GM12878 (cell line): ENCODE results near the gene TIGAR. TPM values are rescaled to one million over a fixed set of nuclear protein-coding genes. Genes with fewer than 3 reads are reported as not detected.

Source experiments
- ATAC-seq: fragments of 200-7000 bp; cut with Tn5 transposase; 3 replicates; pipeline ENCODE4 v1.9.1; 2020; ENCODE audit warnings: mild to moderate bottlenecking, moderate library complexity
- BruUV-seq: library from RNA; stranded (reverse); fragments of 400-500 nt; replicated peaks from 2 replicates; lab custom pipeline; 2021; lab: Mats Ljungman, UMichigan
- CTCF ChIA-PET: fragments of 300-600 bp; sonication (Branson Sonifier 250); formaldehyde crosslinking; extraction: SDS; loops from one replicate; lab custom pipeline; 2021; ENCODE audit warnings: inconsistent platforms; lab: Yijun Ruan, JAX
- POLR2A ChIA-PET: fragments of 350-600 bp; formaldehyde crosslinking; extraction: SDS; loops from one replicate; lab custom pipeline; 2021; ENCODE audit warnings: inconsistent platforms; lab: Charles Lee
- RAD21 ChIA-PET: fragments of 300-600 bp; sonication (Branson Sonifier 250); formaldehyde crosslinking; loops from one replicate; lab custom pipeline; 2023; ENCODE audit warnings: antibody characterized with exemption; ENCODE audit not compliant: unreplicated experiment; lab: Charles Lee
- SMC1A ChIA-PET: fragments of 300-600 bp; sonication (Branson Sonifier 250); formaldehyde crosslinking; loops from one replicate; lab custom pipeline; 2023; ENCODE audit not compliant: unreplicated experiment, uncharacterized antibody; lab: Charles Lee
- DNase-seq: peaks from one replicate; pipeline ENCODE4 v3.0.0-alpha.2; 2011; ENCODE audit warnings: low read depth, low spot score
- FAIRE-seq: peaks from 3 replicates; lab custom pipeline; 2011; peaks lifted over from hg19 to GRCh38; lab: Jason Lieb, UNC
- H2AFZ ChIP-seq: 2 replicates; pipeline ENCODE4 v1.6.0; 2011; ENCODE audit warnings: low read depth, low read length, control low read depth; ENCODE audit not compliant: control insufficient read depth
- H3K27ac ChIP-seq: 2 replicates; pipeline ENCODE4 v1.5.1; 2011; ENCODE audit warnings: control low read depth; ENCODE audit not compliant: control insufficient read depth, insufficient read depth
- H3K27me3 ChIP-seq, 2 experiments: replicated peaks in 1 of 2; 2 replicates each; pipeline versions ENCODE4 v1.6.0 to v1.6.1; 2011; ENCODE audit warnings: low read length in 1 of 2; ENCODE audit not compliant: control insufficient read depth in 2 of 2, insufficient read depth in 2 of 2
- H3K36me3 ChIP-seq, 2 experiments: 2 replicates each; pipeline ENCODE4 v1.5.1; 2011; ENCODE audit warnings: low read length in 1 of 2; ENCODE audit not compliant: control insufficient read depth in 2 of 2, insufficient read depth in 2 of 2
- H3K4me1 ChIP-seq: 2 replicates; pipeline ENCODE4 v1.6.1; 2011; ENCODE audit warnings: mild to moderate bottlenecking, low read length, moderate library complexity, mixed read lengths; ENCODE audit not compliant: control insufficient read depth, insufficient read depth
- H3K4me2 ChIP-seq: 2 replicates; pipeline ENCODE4 v1.6.0; 2011; ENCODE audit warnings: control low read depth; ENCODE audit not compliant: control insufficient read depth, insufficient read depth
- H3K4me3 ChIP-seq: fragments of 200-600 bp; sonication (generic); 2 replicates; pipeline ENCODE4 v1.5.1; 2016
- H3K79me2 ChIP-seq: 2 replicates; pipeline ENCODE4 v1.6.0; 2011; ENCODE audit warnings: low read length; ENCODE audit not compliant: control insufficient read depth, insufficient read depth
- H3K9ac ChIP-seq: 2 replicates; pipeline ENCODE4 v1.8.0; 2011; ENCODE audit warnings: low read length, control low read depth, mixed read lengths; ENCODE audit not compliant: control insufficient read depth, insufficient read depth
- H3K9me3 ChIP-seq: replicated peaks from 3 replicates; pipeline ENCODE4 v1.5.1; 2011; ENCODE audit warnings: mild to moderate bottlenecking, low read length; ENCODE audit not compliant: control insufficient read depth, insufficient read depth
- H4K20me1 ChIP-seq: 2 replicates; pipeline ENCODE4 v1.6.0; 2011; ENCODE audit not compliant: control insufficient read depth, insufficient read depth
- HDAC2 ChIP-seq: fragments of 200-600 bp; sonication (generic); IDR thresholded peaks from 2 replicates; pipeline ENCODE4 v1.6.1; 2017
- NFIC ChIP-seq: IDR thresholded peaks from 2 replicates; pipeline ENCODE4 v1.6.1; 2012; ENCODE audit warnings: low read depth, mild to moderate bottlenecking, inconsistent platforms, low read length, moderate library complexity
- NR2C1 ChIP-seq: fragments of 450-650 bp; IDR thresholded peaks from 2 replicates; pipeline ENCODE4 v1.6.1; 2017; ENCODE audit warnings: antibody characterized with exemption, mild to moderate bottlenecking, moderate library complexity
- NR2C2 ChIP-seq: IDR thresholded peaks from 2 replicates; pipeline ENCODE4 v1.6.1; 2011; ENCODE audit warnings: borderline replicate concordance, low read depth; ENCODE audit not compliant: control insufficient read depth, insufficient read length
- NR2F1 ChIP-seq: fragments of 450-650 bp; conservative IDR thresholded peaks from 2 replicates; pipeline ENCODE4 v1.6.1; 2017; ENCODE audit warnings: mild to moderate bottlenecking
- PKNOX1 ChIP-seq: fragments of 450-650 bp; IDR thresholded peaks from 2 replicates; pipeline ENCODE4 v1.6.1; 2016; ENCODE audit warnings: mild to moderate bottlenecking
- PRDM15 ChIP-seq: fragments of 450-650 bp; formaldehyde crosslinking; IDR thresholded peaks from 2 replicates; pipeline ENCODE4 v1.4.0; 2020; ENCODE audit warnings: mild to moderate bottlenecking, moderate library complexity
- RFX5 ChIP-seq: IDR thresholded peaks from 2 replicates; pipeline ENCODE4 v1.6.1; 2011; ENCODE audit warnings: low read depth, low read length, improper control_type of control experiment
- SUPT20H ChIP-seq: IDR thresholded peaks from 2 replicates; pipeline ENCODE4 v1.6.1; 2011; ENCODE audit warnings: low read depth, mild to moderate bottlenecking, low read length, moderate library complexity, borderline replicate concordance; ENCODE audit not compliant: control insufficient read depth
- TCF12 ChIP-seq: IDR thresholded peaks from 2 replicates; pipeline ENCODE4 v1.6.1; 2011; ENCODE audit warnings: low read depth, mild to moderate bottlenecking, low read length
- YBX1 ChIP-seq: fragments of 450-650 bp; IDR thresholded peaks from 2 replicates; pipeline ENCODE4 v1.6.1; 2016; ENCODE audit warnings: antibody characterized with exemption
- ZBED1 ChIP-seq: IDR thresholded peaks from 2 replicates; pipeline ENCODE4 v1.6.1; 2016; ENCODE audit warnings: borderline replicate concordance
- ZNF622 ChIP-seq: fragments of 450-650 bp; IDR thresholded peaks from 2 replicates; pipeline ENCODE4 v1.6.1; 2017; ENCODE audit warnings: mild to moderate bottlenecking, inconsistent platforms
- WGBS: methylation state at CpG from one replicate; pipeline ENCODE4 v1.1.6; 2016; ENCODE audit warnings: low lambda C conversion rate; ENCODE audit not compliant: insufficient replicate concordance, insufficient coverage; ENCODE audit errors: missing lambda C conversion rate; 5-methylcytosine and 5-hydroxymethylcytosine counted together
- in situ Hi-C: fragments of 300-500 bp; cut with MboI; formaldehyde crosslinking; loops from 9 replicates; pipeline ENCODE4 v1.14.3; 2018; ENCODE audit warnings: mixed read lengths
- intact Hi-C: fragments of 100-400 bp; cut with micrococcal nuclease; formaldehyde crosslinking; loops from one replicate; pipeline ENCODE4 v1.14.2; 2022; ENCODE audit not compliant: unreplicated experiment
- polyA plus RNA-seq, 11 experiments: library from polyadenylated mRNA; depleted of rRNA in 4 of 11; unstranded in 6 of 11; stranded (reverse) in 5 of 11; fragments of >200 nt; fragmentation: Nextera tagmentation in 4 of 11; fragmentation: Illumina TruSeq in 1 of 11; extraction: Ambion mirVana in 4 of 11; extraction: Trizol in 1 of 11; gene quantifications; 1 replicate in 1 of 11; 2 replicates in 10 of 11; pipeline versions ENCODE4 v1.2.1 to v1.2.3, GENCODE V29; 2011 to 2016; ENCODE audit warnings: inconsistent platforms in 2 of 11, missing spikeins in 2 of 11, low read depth in 1 of 11
- total RNA-seq, 4 experiments: library from RNA; depleted of rRNA in 3 of 4; stranded (reverse); fragments of >200 nt in 3 of 4; fragmentation: Illumina TruSeq in 1 of 4; extraction: Trizol in 1 of 4; gene quantifications; 2 replicates each; pipeline versions ENCODE4 v1.2.1 to v1.2.3, GENCODE V29; 2013 to 2021
- TF ChIP-seq, protein P1 (sequence below): fragments of 450-650 bp; IDR thresholded peaks from 2 replicates; pipeline ENCODE4 v1.6.1; 2017; ENCODE audit warnings: mild to moderate bottlenecking
- TF ChIP-seq, protein P2 (sequence below): IDR thresholded peaks from 2 replicates; pipeline ENCODE4 v1.6.1; 2011; ENCODE audit warnings: borderline replicate concordance, low read depth, mild to moderate bottlenecking, moderate library complexity, mixed read lengths, low read length; ENCODE audit not compliant: insufficient read depth; ENCODE audit errors: extremely low read length

Gene TIGAR
- total and polyA plus RNA-seq, 10 of the 15 experiments (the other 5 are each of a cell fraction or from before 2014, with no cell fraction given), result 7.6 to 45.7 (median 16.5) TPM

- Histone ChIP-seq H3K9ac (no peak overlapping the region), H3K36me3 (peaks cover 43 to 49% of the 10 kb centered on the region in 2 experiments), H3K4me3 (no peak overlapping the region), H3K4me1 (no peaks in the 10 kb centered on the region), H3K27me3 (no peaks in the 10 kb centered on the region), H3K4me2 (no peak overlapping the region), H3K9me3 (no peaks in the 10 kb centered on the region), H3K27ac (no peak overlapping the region), H3K79me2 (no peaks in the 10 kb centered on the region), H4K20me1 (peaks cover 8% of the 10 kb centered on the region), H2AFZ (no peak overlapping the region)
- POLR2A ChIA-PET, result no interaction called here
- RAD21 ChIA-PET, result interaction anchor here (1.5 kb wide), 1 partner anchor 23 kb away, joined by 6 read pairs; no protein-coding TSS in a partner anchor
- DNase-seq, result no peak
- no peak for ATAC-seq
- CTCF ChIA-PET, result interaction anchor here (0.5 to 1.0 kb wide), 2 partner anchors 13 to 331 kb away, joined by 3 read pairs; no protein-coding TSS in a partner anchor
- in situ Hi-C loops (no loop called here), intact Hi-C loops (no loop called here)
- SMC1A ChIA-PET, result interaction anchor here (1.1 kb wide), 1 partner anchor 22 kb away, joined by 3 read pairs; no protein-coding TSS in a partner anchor
- 88% methylated on average over 5 of the region's 5 CpGs for WGBS
- TF ChIP-seq NR2F1 (no peak), NFIC (no peak), NR2C2 (no peak), TCF12 (no peak), ZBED1 (no peak), HDAC2 (no peak), YBX1 (no peak), PRDM15 (CRISPR knock-in tag) (no peak), NR2C1 (no peak), PKNOX1 (no peak), ZNF622 (no peak), SUPT20H (no peak), RFX5 (no peak)
- TF ChIP-seq, protein P1, sequence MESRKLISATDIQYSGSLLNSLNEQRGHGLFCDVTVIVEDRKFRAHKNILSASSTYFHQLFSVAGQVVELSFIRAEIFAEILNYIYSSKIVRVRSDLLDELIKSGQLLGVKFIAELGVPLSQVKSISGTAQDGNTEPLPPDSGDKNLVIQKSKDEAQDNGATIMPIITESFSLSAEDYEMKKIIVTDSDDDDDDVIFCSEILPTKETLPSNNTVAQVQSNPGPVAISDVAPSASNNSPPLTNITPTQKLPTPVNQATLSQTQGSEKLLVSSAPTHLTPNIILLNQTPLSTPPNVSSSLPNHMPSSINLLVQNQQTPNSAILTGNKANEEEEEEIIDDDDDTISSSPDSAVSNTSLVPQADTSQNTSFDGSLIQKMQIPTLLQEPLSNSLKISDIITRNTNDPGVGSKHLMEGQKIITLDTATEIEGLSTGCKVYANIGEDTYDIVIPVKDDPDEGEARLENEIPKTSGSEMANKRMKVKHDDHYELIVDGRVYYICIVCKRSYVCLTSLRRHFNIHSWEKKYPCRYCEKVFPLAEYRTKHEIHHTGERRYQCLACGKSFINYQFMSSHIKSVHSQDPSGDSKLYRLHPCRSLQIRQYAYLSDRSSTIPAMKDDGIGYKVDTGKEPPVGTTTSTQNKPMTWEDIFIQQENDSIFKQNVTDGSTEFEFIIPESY, result no peak
- TF ChIP-seq, protein P2, sequence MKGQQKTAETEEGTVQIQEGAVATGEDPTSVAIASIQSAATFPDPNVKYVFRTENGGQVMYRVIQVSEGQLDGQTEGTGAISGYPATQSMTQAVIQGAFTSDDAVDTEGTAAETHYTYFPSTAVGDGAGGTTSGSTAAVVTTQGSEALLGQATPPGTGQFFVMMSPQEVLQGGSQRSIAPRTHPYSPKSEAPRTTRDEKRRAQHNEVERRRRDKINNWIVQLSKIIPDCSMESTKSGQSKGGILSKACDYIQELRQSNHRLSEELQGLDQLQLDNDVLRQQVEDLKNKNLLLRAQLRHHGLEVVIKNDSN, result no peak
- no TSS peak for BruUV-seq
- no peak for FAIRE-seq
Measured at GRCh38 chr12:4300883-4301282, 20.1 kb upstream of the TIGAR start.
